ENCODE data around the gene ROBO1. TPM values are rescaled to one million over a fixed set of nuclear protein-coding genes. Genes with fewer than 3 reads are reported as not detected.

The ROBO1 gene
- total and polyA plus RNA-seq, 2 donors (not counting 3 experiments of a cell fraction or from before 2014, with no cell fraction given): 5.9 to 14.2 TPM

DNA sequence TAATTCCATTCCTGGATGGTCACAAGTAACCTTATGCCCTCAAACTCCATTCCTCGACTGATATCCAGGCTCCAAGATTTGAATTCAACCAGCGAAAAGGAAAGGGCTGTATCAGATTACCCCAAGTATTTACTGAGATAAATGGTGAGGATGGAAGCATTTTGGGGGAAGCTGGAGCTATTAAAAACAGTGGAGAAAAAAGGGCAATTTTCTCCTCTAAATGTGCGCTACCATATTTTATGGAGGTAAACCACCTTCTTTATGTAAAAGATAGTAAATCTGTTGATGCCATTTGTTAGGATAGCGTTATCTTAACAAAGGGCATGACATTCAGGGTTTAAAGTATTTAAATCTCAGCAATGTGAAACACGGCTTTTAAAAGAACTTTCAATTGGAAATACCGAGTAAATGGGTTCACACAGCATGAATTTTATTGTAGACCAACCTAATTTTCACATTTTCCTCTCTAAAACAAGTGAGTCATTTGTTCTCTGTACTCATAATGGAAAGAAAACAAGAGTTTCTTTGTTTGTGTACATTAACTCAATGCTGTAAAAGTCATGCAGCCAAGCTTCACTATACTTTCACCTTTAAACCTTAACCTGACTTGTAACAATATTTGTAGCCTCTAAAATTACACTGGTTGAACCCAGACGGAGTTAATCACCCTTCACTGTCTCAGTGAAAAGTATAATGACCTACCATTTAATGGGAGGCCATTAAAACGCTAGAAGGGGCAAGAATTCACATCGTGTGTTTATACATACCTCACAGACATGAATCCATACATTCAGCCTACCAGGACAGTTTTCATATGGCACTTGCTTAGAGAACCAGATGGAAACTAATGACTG, 773.4 kb downstream of the ROBO1 start:
- Histone ChIP-seq H3K9me3 (replicated peaks; ENCODE audit: control insufficient read depth, insufficient read depth, low read length) (no peaks in the 10 kb centered on the region), H3K4me1 (ENCODE audit: control insufficient read depth, extremely low read depth, insufficient read depth, low read length) (peaks cover 4% of the 10 kb centered on the region), H3K27me3 (ENCODE audit: control insufficient read depth in 2 of 2, insufficient read depth in 2 of 2, low read length in 2 of 2) (no peaks in the 10 kb centered on the region), H2AFZ (ENCODE audit: low read depth, low read length) (no peak overlapping the region), H3K9me1 (replicated peaks; ENCODE audit: control insufficient read depth, extremely low read depth, insufficient read depth, low read length) (no peaks in the 10 kb centered on the region), H3K4me3 (replicated peaks in 1 of 3; ENCODE audit: insufficient read depth in 1 of 3, low read depth in 1 of 3, low read length in 3 of 3) (no peak overlapping the region), H3K4me2 (ENCODE audit: insufficient read depth, low read length) (no peak overlapping the region), H3K27ac (ENCODE audit: insufficient read depth, low read depth, low read length) (no peak overlapping the region), H3K36me3 (ENCODE audit: control insufficient read depth in 2 of 2, extremely low read depth in 1 of 2, insufficient read depth in 2 of 2, low read length in 2 of 2) (no peaks in the 10 kb centered on the region), H3K9ac (replicated peaks; ENCODE audit: extremely low read depth, insufficient read depth, low read length) (no peak overlapping the region), H4K20me1 (replicated peaks; ENCODE audit: control insufficient read depth, extremely low read depth, insufficient read depth, low read length) (no peaks in the 10 kb centered on the region), H3K79me2 (ENCODE audit: control insufficient read depth, insufficient read depth, low read length) (no peaks in the 10 kb centered on the region)
- CTCF ChIA-PET: no interaction called here
- no peak for TF ChIP-seq FOS (IDR thresholded peaks at IDR 0.05; ENCODE audit: borderline replicate concordance, insufficient read depth, low read length)
- POLR2A ChIA-PET: no interaction called here
- DNase-seq (ENCODE audit: low read depth, low spot score) (peak; percentile 22), FAIRE-seq (no peak)
- dilution Hi-C loops (cut with MboI; ENCODE audit: extremely low pct_ligation_motif_present, low sequenced_read_pairs) (no loop called here), intact Hi-C loops (cut with micrococcal nuclease) (no loop called here)
- no TSS peak for BruUV-seq (replicated peaks)

DNA sequence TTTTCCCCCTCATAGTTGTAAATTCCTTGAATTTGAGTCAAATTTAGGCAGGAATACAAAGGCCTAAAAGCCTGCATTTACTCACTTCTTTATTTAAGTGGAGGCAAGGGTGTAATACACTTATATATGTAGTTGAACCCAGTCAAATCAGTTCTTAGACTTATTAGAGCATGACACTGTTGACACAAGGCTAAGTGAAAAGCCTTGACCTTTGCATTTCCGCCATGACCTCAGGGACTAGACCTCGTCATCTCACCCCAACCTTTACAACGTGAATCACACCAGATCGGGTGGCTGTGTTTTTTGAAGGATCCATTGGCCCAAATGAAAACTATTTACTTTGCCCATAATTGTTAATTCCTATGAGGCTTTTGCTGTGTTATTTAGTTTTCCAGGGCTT, 774.4 kb downstream of the ROBO1 start:
- dilution Hi-C loops (cut with MboI; ENCODE audit: extremely low pct_ligation_motif_present, low sequenced_read_pairs): no loop called here
- Histone ChIP-seq H3K4me3 (replicated peaks in 1 of 3; ENCODE audit: insufficient read depth in 1 of 3, low read depth in 1 of 3, low read length in 3 of 3) (no peak overlapping the region), H3K27ac (ENCODE audit: insufficient read depth, low read depth, low read length) (no peak overlapping the region), H2AFZ (ENCODE audit: low read depth, low read length) (no peak overlapping the region), H3K4me2 (ENCODE audit: insufficient read depth, low read length) (no peak overlapping the region), H3K9me3 (replicated peaks; ENCODE audit: control insufficient read depth, insufficient read depth, low read length) (no peaks in the 10 kb centered on the region), H3K36me3 (ENCODE audit: control insufficient read depth in 2 of 2, extremely low read depth in 1 of 2, insufficient read depth in 2 of 2, low read length in 2 of 2) (no peaks in the 10 kb centered on the region), H3K79me2 (ENCODE audit: control insufficient read depth, insufficient read depth, low read length) (no peaks in the 10 kb centered on the region), H3K27me3 (ENCODE audit: control insufficient read depth in 2 of 2, insufficient read depth in 2 of 2, low read length in 2 of 2) (no peaks in the 10 kb centered on the region), H3K9ac (replicated peaks; ENCODE audit: extremely low read depth, insufficient read depth, low read length) (no peak overlapping the region), H3K9me1 (replicated peaks; ENCODE audit: control insufficient read depth, extremely low read depth, insufficient read depth, low read length) (no peaks in the 10 kb centered on the region), H4K20me1 (replicated peaks; ENCODE audit: control insufficient read depth, extremely low read depth, insufficient read depth, low read length) (no peaks in the 10 kb centered on the region), H3K4me1 (ENCODE audit: control insufficient read depth, extremely low read depth, insufficient read depth, low read length) (peaks cover 6% of the 10 kb centered on the region)
- intact Hi-C loops (cut with micrococcal nuclease): no loop called here
- DNase-seq (ENCODE audit: low read depth, low spot score): no peak
- ChIA-PET POLR2A (no interaction called here), CTCF (no interaction called here)
- no peak for FAIRE-seq
- TF ChIP-seq GATA2 (IDR thresholded peaks at IDR 0.05; ENCODE audit: insufficient read depth, insufficient read length, low read depth, low read length): no peak
- TF ChIP-seq EZH2 (IDR thresholded peaks at IDR 0.05; ENCODE audit: borderline replicate concordance, low read depth, low read length, severe bottlenecking): no peak
- TF ChIP-seq POLR2A (IDR thresholded peaks at IDR 0.05; ENCODE audit: low read depth, low read length): no peak
- TF ChIP-seq JUN (IDR thresholded peaks at IDR 0.05; ENCODE audit: borderline replicate concordance, insufficient read depth, insufficient read length, low read depth): no peak
- no peak for TF ChIP-seq MYC (IDR thresholded peaks at IDR 0.05; ENCODE audit: low read depth, low read length)
- TF ChIP-seq, protein P1, sequence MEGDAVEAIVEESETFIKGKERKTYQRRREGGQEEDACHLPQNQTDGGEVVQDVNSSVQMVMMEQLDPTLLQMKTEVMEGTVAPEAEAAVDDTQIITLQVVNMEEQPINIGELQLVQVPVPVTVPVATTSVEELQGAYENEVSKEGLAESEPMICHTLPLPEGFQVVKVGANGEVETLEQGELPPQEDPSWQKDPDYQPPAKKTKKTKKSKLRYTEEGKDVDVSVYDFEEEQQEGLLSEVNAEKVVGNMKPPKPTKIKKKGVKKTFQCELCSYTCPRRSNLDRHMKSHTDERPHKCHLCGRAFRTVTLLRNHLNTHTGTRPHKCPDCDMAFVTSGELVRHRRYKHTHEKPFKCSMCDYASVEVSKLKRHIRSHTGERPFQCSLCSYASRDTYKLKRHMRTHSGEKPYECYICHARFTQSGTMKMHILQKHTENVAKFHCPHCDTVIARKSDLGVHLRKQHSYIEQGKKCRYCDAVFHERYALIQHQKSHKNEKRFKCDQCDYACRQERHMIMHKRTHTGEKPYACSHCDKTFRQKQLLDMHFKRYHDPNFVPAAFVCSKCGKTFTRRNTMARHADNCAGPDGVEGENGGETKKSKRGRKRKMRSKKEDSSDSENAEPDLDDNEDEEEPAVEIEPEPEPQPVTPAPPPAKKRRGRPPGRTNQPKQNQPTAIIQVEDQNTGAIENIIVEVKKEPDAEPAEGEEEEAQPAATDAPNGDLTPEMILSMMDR (IDR thresholded peaks at IDR 0.05; ENCODE audit: extremely low read depth in 1 of 2, insufficient read depth in 1 of 2, low read depth in 1 of 2, low read length in 2 of 2): no peak
- TF ChIP-seq FOS (IDR thresholded peaks at IDR 0.05; ENCODE audit: borderline replicate concordance, insufficient read depth, low read length): no peak
- no peak for TF ChIP-seq POLR2AphosphoS5 (IDR thresholded peaks at IDR 0.05; ENCODE audit: insufficient read depth, low read depth, low read length)
- TF ChIP-seq, protein P2, sequence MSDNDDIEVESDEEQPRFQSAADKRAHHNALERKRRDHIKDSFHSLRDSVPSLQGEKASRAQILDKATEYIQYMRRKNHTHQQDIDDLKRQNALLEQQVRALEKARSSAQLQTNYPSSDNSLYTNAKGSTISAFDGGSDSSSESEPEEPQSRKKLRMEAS (IDR thresholded peaks at IDR 0.05; ENCODE audit: insufficient read depth, insufficient read length): no peak
- no TSS peak for BruUV-seq (replicated peaks)

Data from endothelial cell of umbilical vein (primary cell).